ENCODE data around the gene DNAAF9.

DNA sequence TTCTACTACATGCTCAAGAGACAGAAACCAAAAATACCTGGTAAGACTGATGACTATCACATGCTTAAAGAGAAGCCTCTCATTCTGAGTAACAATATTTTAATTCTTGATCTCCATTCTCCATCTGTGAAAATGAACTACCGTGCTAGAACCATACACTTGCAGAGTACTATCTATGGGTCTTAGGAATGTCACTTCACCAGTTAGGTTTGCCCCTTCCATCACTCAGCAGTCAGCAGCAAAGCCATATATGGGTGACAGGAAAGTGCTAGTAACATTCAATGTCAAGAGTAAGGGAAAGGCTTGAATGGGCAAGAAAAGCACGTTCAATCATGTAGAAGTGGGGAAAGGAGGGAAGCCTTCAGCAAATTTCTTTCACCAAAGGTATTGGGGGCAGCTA, 2.3 kb downstream of the DNAAF9 start:
- TF ChIP-seq CTCF (IDR thresholded peaks at IDR 0.05), result no peak
- TF ChIP-seq POLR2A (IDR thresholded peaks at IDR 0.05), result no peak
- no peak for TF ChIP-seq EP300 (IDR thresholded peaks at IDR 0.05)
